Esophagus (tissue), 2 donors: ENCODE results near the gene MAN1B1. TPM values are rescaled to one million over a fixed set of nuclear protein-coding genes. Genes with fewer than 3 reads are reported as not detected.
"Not testable (repeated sequence)": the region's sequence is repeated elsewhere in the genome, so short reads cannot be mapped to it uniquely, and the experiment has no call there.

ENCODE experiments used
- H3K27ac ChIP-seq, 2 donors: one replicate each; pipeline ENCODE4 v1.5.1; 2013; ENCODE audit warnings: low read depth in 2 of 2, mild to moderate bottlenecking in 2 of 2, inconsistent platforms in 1 of 2, low read length in 1 of 2, moderate library complexity in 1 of 2
- H3K27me3 ChIP-seq, 2 donors: one replicate each; pipeline ENCODE4 v1.6.1; 2013; ENCODE audit warnings: low read length in 2 of 2, control low read depth in 1 of 2, mild to moderate bottlenecking in 1 of 2; ENCODE audit not compliant: insufficient read depth in 2 of 2, control insufficient read depth in 1 of 2
- H3K36me3 ChIP-seq, 2 donors: one replicate each; pipeline ENCODE4 v1.6.1; 2013; ENCODE audit warnings: low read length in 1 of 2; ENCODE audit not compliant: control insufficient read depth in 2 of 2, insufficient read depth in 2 of 2
- H3K4me1 ChIP-seq, 2 donors: one replicate each; pipeline ENCODE4 v1.6.1; 2013; ENCODE audit warnings: low read length in 1 of 2; ENCODE audit not compliant: control insufficient read depth in 2 of 2, insufficient read depth in 2 of 2
- H3K4me3 ChIP-seq, 2 donors: one replicate each; pipeline ENCODE4 v1.5.1; 2013; ENCODE audit warnings: low read length in 2 of 2, mild to moderate bottlenecking in 2 of 2, low read depth in 1 of 2, moderate library complexity in 1 of 2
- H3K9me3 ChIP-seq, 2 donors: one replicate each; pipeline ENCODE4 v1.6.1; 2013; ENCODE audit warnings: mild to moderate bottlenecking in 2 of 2, low read depth in 1 of 2, low read length in 1 of 2, moderate library complexity in 1 of 2; ENCODE audit not compliant: control insufficient read depth in 2 of 2, insufficient read depth in 1 of 2
- WGBS, 2 donors: extraction: QIAGEN DNeasy Blood & Tissue Kit; methylation state at CpG; one replicate each; pipeline ENCODE4 v1.1.7; 2013; 5-methylcytosine and 5-hydroxymethylcytosine counted together
- polyA plus RNA-seq, 2 donors: library from polyadenylated mRNA; stranded (reverse); fragments of 200-250 nt; gene quantifications; one replicate each; pipeline ENCODE4 v1.2.3, GENCODE V29; 2013
- donor health status: healthy with polysubstance abuse.
- donor health status: Bipolar disorder and iron deficiency.

The MAN1B1 gene
- polyA plus RNA-seq, 2 donors: 28.5 to 42.3 TPM

DNA sequence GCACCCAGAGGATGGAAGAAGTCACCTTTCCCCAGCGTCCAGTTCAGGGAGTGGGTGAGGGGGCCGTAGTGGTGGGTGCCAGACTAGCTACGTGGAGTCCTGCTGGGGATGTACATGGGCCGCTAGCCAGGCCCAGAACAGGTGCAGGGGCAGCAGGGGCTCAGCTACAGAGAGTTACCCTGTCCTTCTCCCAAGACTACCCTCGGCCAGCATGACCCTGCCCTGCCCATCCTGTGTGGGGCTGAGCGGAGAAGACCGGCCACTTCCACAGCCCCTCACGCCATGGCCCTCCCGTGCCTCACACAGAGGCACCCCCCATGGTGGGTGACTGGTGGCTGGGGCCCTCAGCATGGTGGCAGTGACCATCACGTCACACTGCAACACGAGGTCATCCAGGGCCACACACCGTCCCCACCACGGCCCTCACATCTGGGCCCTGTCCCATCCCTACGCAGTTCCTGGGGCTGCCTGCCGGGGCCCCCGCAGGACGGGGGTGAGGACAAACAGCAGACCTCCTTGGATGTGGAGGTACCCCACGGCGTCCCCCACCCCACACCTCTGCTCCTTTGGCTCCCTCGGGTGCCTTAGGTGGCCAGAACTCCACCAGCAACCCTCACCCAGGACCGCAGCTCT lies 28.7 kb downstream of the MAN1B1 start:
- 75 to 79% methylated on average over 19 to 21 of the region's 21 CpGs for WGBS, 2 donors
- Histone ChIP-seq H3K27me3 (no peaks in the 10 kb centered on the region), H3K9me3 (no peaks in the 10 kb centered on the region), H3K4me3 (no peak overlapping the region), H3K4me1 (peaks cover 7 to 10% of the 10 kb centered on the region in 2 donors), H3K36me3 (peaks cover 3 to 20% of the 10 kb centered on the region in 2 donors), H3K27ac (no peak overlapping the region)

DNA sequence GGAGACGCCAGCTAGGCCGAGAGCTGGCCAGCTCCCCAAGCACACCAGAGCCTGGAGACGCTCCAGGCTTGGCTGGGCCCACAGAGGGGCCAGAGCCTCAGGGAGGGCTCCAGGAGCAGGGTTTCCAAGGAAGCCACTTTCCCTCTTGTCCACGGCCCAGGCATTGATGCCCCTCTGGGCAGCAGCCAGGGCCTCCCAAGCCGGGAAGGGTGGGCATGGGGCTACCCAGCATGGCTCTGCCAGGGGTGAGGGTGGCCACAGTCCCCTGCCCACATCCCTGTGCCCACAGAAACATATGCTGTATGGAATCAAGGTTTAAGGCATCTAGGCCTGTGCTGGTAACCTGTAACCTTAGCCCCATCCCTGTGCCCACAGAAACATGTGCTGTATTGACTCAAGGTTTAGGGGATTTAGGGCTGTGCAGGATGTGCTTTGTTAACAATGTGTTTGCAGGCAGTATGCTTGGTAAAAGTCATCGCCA lies 29.3 kb downstream of the MAN1B1 start:
- Histone ChIP-seq H3K4me1 (peaks cover 7 to 10% of the 10 kb centered on the region in 2 donors), H3K27ac (no peak overlapping the region), H3K9me3 (no peaks in the 10 kb centered on the region), H3K4me3 (no peak overlapping the region), H3K27me3 (no peaks in the 10 kb centered on the region), H3K36me3 (peaks cover 0 to 15% of the 10 kb centered on the region in 2 donors)
- WGBS, 2 donors: 49 to 66% methylated on average over 6 of the region's 6 CpGs

DNA sequence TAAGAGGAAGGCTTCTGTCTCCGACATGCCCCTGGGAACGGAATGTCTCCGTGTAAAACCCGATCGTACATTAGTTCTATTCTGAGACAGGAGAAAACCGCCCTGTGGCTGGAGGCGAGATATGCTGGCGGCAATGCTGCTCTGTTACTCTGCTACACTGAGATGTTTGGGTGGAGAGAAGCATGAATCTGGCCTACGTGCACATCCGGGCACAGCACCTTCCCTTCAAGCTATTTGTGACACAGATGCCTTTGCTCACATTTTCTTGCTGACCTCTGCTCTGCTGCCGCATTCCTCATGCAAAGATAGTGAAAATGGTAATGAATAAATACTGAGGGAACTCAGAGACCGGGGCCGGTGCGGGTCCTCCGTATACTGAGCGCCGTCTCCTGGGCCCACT lies 29.9 kb downstream of the MAN1B1 start:
- Histone ChIP-seq H3K9me3 (no peaks in the 10 kb centered on the region), H3K27me3 (no peaks in the 10 kb centered on the region), H3K27ac (no peak overlapping the region), H3K4me1 (peaks cover 7 to 10% of the 10 kb centered on the region in 2 donors), H3K4me3 (no peak overlapping the region), H3K36me3 (peaks cover 0 to 14% of the 10 kb centered on the region in 2 donors)
- 62 to 64% methylated on average over 17 of the region's 17 CpGs for WGBS, 2 donors

DNA sequence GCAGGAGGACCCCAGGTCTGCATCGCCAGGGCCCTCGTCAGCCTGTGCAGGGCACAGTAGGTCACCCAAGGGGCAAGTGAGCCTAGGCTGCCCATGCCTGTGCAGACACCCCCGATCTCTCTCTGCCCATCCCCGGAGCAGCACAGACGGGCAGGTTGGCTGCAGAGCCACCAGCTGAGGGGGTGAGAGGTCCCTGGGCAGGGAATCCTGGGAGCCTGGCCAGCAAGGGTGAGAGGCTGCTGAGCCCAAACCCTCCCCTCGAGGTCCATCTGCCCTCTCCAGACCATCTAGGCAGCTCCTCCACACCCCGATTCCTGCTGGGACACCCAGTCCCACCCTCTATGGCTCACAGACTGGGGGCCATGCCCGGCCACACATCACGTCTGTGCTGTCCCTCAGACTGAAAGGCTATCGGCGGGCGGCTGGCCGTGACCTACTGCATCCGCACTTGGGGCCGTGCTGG lies 30.5 kb downstream of the MAN1B1 start:
- peaks cover 7 to 10% of the 10 kb centered on the region in 2 donors for H3K4me1 ChIP-seq
- 81 to 83% methylated on average over 15 of the region's 15 CpGs for WGBS, 2 donors
- H3K27me3 ChIP-seq: no peaks in the 10 kb centered on the region
- H3K9me3 ChIP-seq: no peaks in the 10 kb centered on the region
- no peak overlapping the region for H3K4me3 ChIP-seq
- H3K27ac ChIP-seq: no peak overlapping the region
- H3K36me3 ChIP-seq: peaks cover 0 to 8% of the 10 kb centered on the region in 2 donors

DNA sequence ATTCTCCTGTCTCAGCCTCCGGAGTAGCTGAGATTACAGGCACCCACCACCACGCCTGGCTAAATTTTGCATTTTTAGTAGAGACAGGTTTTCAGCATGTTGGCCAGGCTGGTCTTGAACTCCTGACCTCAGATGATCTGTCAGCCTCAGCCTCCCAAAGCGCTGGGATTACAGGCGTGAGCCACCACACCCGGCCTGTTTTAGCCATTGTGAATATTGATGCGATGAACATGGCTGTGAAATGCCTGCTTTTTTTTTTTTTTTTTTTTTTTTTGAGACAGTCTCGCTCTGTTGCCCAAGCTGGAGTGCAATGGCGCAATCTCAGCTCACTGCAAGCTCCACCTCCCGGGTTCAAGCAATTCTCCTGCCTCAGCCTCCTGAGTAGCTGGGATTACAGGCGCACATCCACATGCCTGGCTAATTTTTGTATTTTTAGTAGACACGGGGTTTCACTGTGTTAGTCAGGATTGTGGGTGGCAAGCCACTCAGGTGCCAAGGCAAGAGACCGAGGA lies 31.4 kb downstream of the MAN1B1 start:
- 81 to 87% methylated on average over 11 to 12 of the region's 12 CpGs for WGBS, 2 donors
- peaks cover 7 to 10% of the 10 kb centered on the region in 2 donors for H3K4me1 ChIP-seq
- H3K36me3 ChIP-seq, H3K27me3 ChIP-seq, H3K9me3 ChIP-seq, H3K27ac ChIP-seq, H3K4me3 ChIP-seq: not testable (repeated sequence)

DNA sequence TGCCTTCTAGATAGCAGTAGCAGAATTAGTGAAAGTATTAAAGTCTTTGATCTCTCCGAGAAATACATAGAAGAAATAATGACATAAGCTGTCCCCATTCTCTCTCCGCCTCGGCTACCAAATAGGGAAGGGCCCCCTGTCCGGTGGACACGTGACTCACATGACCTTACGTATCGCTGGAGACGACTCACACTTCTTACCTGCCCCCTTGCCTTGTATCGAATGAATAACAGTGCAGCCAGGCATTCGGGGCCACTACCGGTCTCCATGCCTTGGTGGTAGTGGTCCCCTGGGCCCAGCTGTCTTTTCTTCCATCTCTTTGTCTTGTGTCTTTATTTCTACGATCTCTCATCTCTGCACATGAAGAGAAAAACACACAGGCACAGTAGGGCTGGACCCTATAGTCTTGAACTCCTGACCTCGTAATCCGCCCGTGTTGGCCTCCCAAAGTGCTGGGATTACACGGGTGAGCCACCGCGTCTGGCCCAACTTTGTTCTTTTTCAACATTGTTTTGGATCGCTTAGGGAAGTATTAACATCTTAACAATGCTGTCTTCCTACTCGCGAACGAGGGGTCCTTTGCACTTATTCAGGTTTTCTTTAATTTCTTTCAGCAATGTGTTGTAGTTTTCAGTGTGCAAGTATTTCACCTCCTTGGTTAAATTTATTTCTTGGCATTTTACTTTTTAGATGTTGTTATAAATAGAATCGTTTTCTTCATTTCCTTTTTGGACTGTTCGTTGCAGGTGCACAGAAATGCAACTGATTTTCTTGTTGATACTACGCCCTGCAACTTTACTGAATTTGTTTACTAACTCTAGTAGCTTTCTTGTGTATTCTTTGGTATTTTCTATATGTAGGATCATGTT lies 35.4 kb downstream of the MAN1B1 start:
- H3K27me3 ChIP-seq, H3K27ac ChIP-seq, H3K4me3 ChIP-seq, H3K4me1 ChIP-seq, H3K36me3 ChIP-seq, H3K9me3 ChIP-seq: not testable (repeated sequence)
- WGBS, 2 donors: 71 to 76% methylated on average over 20 to 24 of the region's 25 CpGs

DNA sequence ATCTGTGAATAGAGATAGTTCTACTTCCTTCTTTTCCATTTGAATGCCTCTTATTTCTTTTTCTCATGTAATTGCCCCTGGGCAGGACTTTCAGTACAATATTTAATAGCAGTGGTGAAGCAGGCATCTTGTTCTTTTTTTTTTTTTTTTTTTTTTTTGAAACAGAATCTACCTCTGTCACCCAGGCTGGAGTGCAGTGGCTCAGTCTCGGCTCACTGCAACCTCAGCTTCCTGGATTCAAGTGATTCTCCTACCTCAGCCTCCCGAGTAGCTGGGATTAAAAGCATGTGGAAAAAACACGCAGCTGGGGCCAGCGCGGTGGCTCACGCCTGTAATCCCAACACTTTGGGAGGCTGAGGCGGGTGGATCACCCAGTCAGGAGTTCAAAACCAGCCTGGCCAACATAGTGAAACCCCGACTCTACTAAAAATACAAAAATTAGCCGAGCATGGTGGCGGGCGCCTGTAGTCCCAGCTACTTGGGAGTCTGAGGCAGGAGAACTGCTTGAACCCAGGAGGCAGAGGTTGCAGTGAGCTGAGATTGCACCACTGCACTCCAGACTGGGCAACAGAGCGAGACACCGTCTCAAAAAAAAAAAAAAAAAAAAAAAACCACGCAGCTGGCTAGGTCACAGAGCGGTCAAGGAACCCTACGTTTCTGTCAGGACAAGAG lies 36.1 kb downstream of the MAN1B1 start:
- not testable (repeated sequence) for H3K9me3 ChIP-seq, H3K4me3 ChIP-seq, H3K27me3 ChIP-seq, H3K4me1 ChIP-seq, H3K27ac ChIP-seq, H3K36me3 ChIP-seq
- 86 to 92% methylated on average over 16 of the region's 16 CpGs for WGBS, 2 donors

DNA sequence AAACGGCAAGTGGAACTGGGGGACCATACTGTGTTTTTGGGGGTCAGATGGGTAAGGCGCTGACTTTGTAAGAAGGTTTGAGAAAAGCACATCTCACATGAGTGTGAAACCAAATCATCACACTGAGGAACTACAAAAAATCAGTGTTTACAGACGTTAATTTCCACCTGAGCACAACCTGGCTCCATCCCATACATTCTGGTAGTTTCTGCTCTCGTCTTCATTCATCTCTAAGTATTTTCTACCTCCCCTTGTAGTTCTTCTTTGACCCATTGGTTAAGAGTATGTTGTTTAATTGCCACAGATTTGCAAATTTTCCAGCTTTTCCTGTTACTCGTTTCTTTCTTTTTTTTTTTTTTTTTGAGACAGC lies 36.7 kb downstream of the MAN1B1 start:
- Histone ChIP-seq H3K4me1 (peaks cover 4 to 12% of the 10 kb centered on the region in 2 donors), H3K36me3 (no peaks in the 10 kb centered on the region), H3K27ac (no peak overlapping the region), H3K9me3 (no peaks in the 10 kb centered on the region), H3K27me3 (no peaks in the 10 kb centered on the region), H3K4me3 (no peak overlapping the region)
- 73 to 75% methylated on average over 5 of the region's 5 CpGs for WGBS, 2 donors

DNA sequence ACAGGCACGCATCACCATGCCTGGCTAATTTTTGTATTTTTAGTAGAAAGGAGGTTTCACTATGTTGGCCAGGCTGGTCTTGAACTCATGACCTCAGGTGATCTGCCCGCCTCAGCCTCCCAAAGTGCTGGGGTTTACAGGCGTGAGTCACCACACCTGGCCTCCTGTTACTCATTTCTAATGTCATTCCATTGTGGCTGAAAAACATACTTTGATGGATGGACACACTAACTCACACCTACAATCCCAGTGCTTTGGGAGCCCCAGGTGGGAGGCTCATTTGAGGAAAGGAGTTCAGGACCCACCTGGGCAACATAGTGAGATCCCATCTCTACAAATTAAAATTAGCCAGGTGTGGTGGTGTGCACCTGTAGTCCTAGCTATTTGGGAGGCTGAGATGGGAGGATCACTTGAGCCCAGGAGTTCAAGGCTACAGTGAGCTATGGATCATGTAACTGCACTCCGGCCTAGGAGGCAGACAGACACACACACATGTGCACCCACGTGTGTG lies 37.2 kb downstream of the MAN1B1 start:
- H3K9me3 ChIP-seq: not testable (repeated sequence)
- 88 to 89% methylated on average over 5 of the region's 5 CpGs for WGBS, 2 donors

More for the DNA sequence above, 37.2 kb downstream of the MAN1B1 start:
- peaks cover 9 to 12% of the 10 kb centered on the region in 2 donors for H3K4me1 ChIP-seq
- H3K4me3 ChIP-seq, H3K27me3 ChIP-seq, H3K36me3 ChIP-seq, H3K27ac ChIP-seq: not testable (repeated sequence)
